ENCODE data around the gene ALDH1B1. TPM values are rescaled to one million over a fixed set of nuclear protein-coding genes. Genes with fewer than 3 reads are reported as not detected.

Gene ALDH1B1
- total and polyA plus RNA-seq, 9 of the 15 experiments (the other 6 are each of a cell fraction or from before 2014, with no cell fraction given): 8.6 to 46.5 (median 30.8) TPM

- in situ Hi-C loops (cut with MboI): no loop called here
- Histone ChIP-seq H3K79me2 (ENCODE audit: control insufficient read depth, insufficient read depth, low read length) (no peaks in the 10 kb centered on the region), H3K4me2 (ENCODE audit: insufficient read depth, low read length) (no peak overlapping the region), H3K4me1 (replicated peaks in 1 of 2; ENCODE audit: control insufficient read depth in 2 of 2, insufficient read depth in 2 of 2, low read length in 2 of 2) (no peaks in the 10 kb centered on the region), H3K9me3 (replicated peaks; ENCODE audit: control insufficient read depth, insufficient read depth, low read depth, low read length) (no peaks in the 10 kb centered on the region), H3K36me3 (ENCODE audit: control insufficient read depth, insufficient read depth, low read length) (no peaks in the 10 kb centered on the region), H3K27ac (ENCODE audit: extremely low read depth, low read depth, low read length) (no peak overlapping the region), H4K20me1 (replicated peaks; ENCODE audit: control insufficient read depth, insufficient read depth, low read length) (peaks cover 5% of the 10 kb centered on the region; the same call in 1 of the 2 replicates), H2AFZ (ENCODE audit: low read depth, low read length) (no peak overlapping the region), H3K4me3 (no peak overlapping the region), H3K27me3 (ENCODE audit: control insufficient read depth in 2 of 2, insufficient read depth in 2 of 2, low read length in 2 of 2) (peaks cover 41 to 63% of the 10 kb centered on the region in 2 experiments), H3K9me1 (ENCODE audit: control insufficient read depth, insufficient read depth, low read length) (no peaks in the 10 kb centered on the region), H3K9ac (ENCODE audit: insufficient read depth in 1 of 2, low read depth in 2 of 2, low read length in 2 of 2) (no peak overlapping the region)
- POLR2A ChIA-PET: interaction anchor here (0.7 kb wide), 1 partner anchor 41 kb away, joined by 3 read pairs; no protein-coding TSS in a partner anchor
- BruUV-seq (replicated peaks): no TSS peak
- 18% methylated on average over 1 of the region's 1 CpG for WGBS (ENCODE audit: insufficient coverage, low coverage, missing lambda C conversion rate)
- ATAC-seq: no peak
- CTCF ChIA-PET (ENCODE audit: low intra/inter-chr PET ratio): no interaction called here
- no peak for DNase-seq (ENCODE audit: extremely low read depth in 1 of 4, low spot score in 3 of 4)
- intact Hi-C loops (cut with micrococcal nuclease): loop anchor here (5.0 kb wide), 1 partner anchor 34 kb away; no protein-coding TSS in a partner anchor
- no peak for FAIRE-seq
- TF ChIP-seq ZNF124 (CRISPR knock-in tag; IDR thresholded peaks at IDR 0.05) (no peak), MYBL2 (IDR thresholded peaks at IDR 0.05; ENCODE audit: low read depth) (no peak), MYBL2 (CRISPR knock-in tag; IDR thresholded peaks at IDR 0.05; ENCODE audit: borderline replicate concordance) (no peak), NFYB (IDR thresholded peaks at IDR 0.05; ENCODE audit: extremely low read depth, insufficient read length) (no peak), GABPA (tag; conservative IDR thresholded peaks at IDR 0.05; ENCODE audit: low read depth) (no peak), TSHZ1 (CRISPR knock-in tag; IDR thresholded peaks at IDR 0.05) (no peak), MAFG (tag; conservative IDR thresholded peaks at IDR 0.05) (no peak), NR2C2 (CRISPR knock-in tag; IDR thresholded peaks at IDR 0.05) (no peak), NR2C2 (tag; IDR thresholded peaks at IDR 0.05) (no peak), FOXA1 (IDR thresholded peaks at IDR 0.05; ENCODE audit: borderline replicate concordance) (no peak), RREB1 (CRISPR knock-in tag; IDR thresholded peaks at IDR 0.05) (no peak), XRCC4 (IDR thresholded peaks at IDR 0.05; ENCODE audit: extremely low read depth, insufficient read depth, insufficient read length) (no peak), MAFK (IDR thresholded peaks at IDR 0.05; ENCODE audit: low read length) (no peak), IFI16 (CRISPR knock-in tag; IDR thresholded peaks at IDR 0.05) (no peak), TAF7 (tag; IDR thresholded peaks at IDR 0.05) (no peak), ZBTB8A (IDR thresholded peaks at IDR 0.05; ENCODE audit: partially characterized antibody) (no peak)
Observed at GRCh38 chr9:38418366-38418765, 25.9 kb downstream of the ALDH1B1 start.
